ENCODE data around the gene KIF23.
"Not testable (repeated sequence)": the region's sequence is repeated elsewhere in the genome, so short reads cannot be mapped to it uniquely, and the experiment has no call there.

KIF23 gene

GRCh38 chr15:69413822-69414700 is at the start of gene KIF23:
Gene KIF23 (plus strand): TSS chr15:69414349. CDS start chr15:69414466, 117 bp downstream.
- DNase-seq (ENCODE audit: low read depth in 2 of 2): peak; percentile 84 to 87

GRCh38 chr15:69367236-69367635 is 46.9 kb upstream of the KIF23 start:
- DNase-seq (ENCODE audit: low read depth in 2 of 2): no peak

- no peak for DNase-seq (ENCODE audit: low read depth in 2 of 2)
Observed at GRCh38 chr15:69369631-69370030, 44.5 kb upstream of the KIF23 start.

DNA sequence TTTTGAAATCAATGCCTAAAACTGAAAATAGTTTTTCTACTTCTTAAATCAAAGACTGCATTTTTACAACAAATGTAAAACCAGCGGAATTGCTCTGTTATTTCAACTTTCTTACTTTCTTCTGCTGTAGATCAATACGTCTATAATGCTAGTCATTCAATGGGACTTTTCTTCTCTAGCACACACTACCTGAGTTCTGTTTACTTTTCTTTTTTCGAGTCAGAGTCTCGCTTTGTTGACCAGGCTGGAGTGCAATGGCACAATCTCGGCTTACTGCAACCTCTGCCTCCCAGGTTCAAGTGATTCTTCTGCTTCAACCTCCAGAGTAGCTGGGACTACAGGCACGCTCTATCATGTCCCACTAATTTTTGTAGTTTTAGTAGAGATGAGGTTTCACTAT is 40.7 kb upstream of the KIF23 start:
- no peak for DNase-seq (ENCODE audit: low read depth in 2 of 2)

- DNase-seq (ENCODE audit: low read depth in 2 of 2): no peak
Observed at GRCh38 chr15:69375151-69375790, 38.9 kb upstream of the KIF23 start.

DNA sequence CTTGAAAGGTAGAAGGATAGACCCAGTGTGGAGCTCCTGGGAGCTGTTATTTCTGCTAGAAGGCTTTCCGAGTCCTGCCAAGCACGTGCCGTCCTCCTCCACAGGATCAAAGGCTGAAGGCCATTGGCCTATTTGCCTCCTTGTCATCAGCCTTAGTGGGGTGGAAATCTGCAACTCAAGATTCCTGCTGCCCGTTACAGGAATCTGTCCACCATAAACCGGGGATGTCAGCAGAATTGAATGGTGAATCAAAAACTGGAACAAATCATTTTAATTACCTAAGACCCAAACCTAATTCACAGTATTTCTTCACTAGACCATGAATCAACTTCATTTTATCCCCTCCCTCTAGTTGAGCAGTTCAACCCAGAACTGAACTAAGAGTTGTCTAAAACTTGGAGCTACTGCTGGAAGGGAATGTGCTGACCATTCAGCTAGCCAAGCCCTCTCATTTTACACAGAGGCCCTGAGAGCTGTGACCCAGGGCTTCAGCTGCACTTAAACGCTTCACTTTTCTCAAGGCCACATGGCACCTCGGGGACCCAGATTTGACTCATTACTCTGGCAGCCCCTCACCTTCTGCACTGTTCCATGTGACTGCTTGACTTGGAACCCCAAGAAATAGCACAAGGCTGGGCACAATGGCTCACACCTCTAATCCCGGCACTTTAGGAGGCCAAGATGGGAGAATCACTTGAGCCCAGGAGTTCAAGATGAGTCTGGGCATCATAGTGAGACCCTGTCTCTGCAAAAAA is 36.8 kb upstream of the KIF23 start:
- DNase-seq (ENCODE audit: low read depth in 2 of 2): no peak

GRCh38 chr15:69380100-69380725 is 33.9 kb upstream of the KIF23 start:
- no peak for DNase-seq (ENCODE audit: low read depth in 2 of 2)

- no peak for DNase-seq (ENCODE audit: low read depth in 2 of 2)
Observed at GRCh38 chr15:69380726-69381105, 33.4 kb upstream of the KIF23 start.

GRCh38 chr15:69382176-69382575 is 32.0 kb upstream of the KIF23 start:
- DNase-seq (ENCODE audit: low read depth in 2 of 2): not testable (repeated sequence)

- not testable (repeated sequence) for DNase-seq (ENCODE audit: low read depth in 2 of 2)
Observed at GRCh38 chr15:69384066-69384465, 30.1 kb upstream of the KIF23 start.

DNA sequence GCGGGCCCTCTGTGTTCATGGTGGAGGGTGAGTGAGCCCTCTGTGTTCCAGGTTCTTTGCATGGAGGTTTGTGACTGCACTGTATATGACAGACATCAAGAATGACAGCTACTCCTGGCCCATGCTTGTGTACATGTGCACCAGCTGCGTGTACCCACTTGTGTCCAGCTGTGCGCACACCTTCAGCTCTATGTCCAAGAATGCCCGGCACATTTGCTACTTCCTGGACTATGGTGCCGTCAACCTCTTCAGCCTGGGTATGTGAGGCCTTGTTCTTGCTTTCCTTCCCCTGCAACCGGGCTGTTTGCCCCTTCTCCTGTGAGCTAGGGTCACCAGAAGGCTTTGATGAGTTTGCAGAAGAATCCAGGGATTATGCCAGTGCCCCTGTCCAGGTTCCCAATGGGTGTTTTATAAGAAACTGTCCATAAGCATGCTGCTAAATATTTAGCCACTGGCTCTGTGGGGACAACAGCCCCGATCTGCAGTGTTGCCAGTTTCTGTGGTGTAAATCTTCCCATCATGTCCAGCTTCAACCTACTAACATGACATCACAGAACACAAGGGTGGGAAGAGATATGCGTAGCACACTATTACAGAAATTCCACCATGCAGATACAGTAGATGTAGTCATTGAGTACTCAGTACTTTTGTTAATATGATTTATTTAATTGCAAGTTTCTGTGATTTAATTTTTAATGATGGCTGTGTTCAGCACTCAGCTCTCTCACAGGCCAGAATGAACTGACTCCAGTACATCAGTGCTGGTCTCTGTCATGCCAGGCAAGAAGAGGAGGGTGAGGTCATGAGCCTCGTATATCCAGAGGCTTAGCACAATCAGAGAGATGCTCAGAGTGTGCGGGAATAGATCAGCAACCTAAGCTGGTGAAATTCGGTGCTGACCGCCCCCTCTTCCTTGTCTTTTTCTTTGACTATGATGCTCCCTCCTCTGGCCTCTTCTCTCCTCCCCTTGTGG is 29.2 kb upstream of the KIF23 start:
- DNase-seq (ENCODE audit: low read depth in 2 of 2): no peak

GRCh38 chr15:69385831-69386230 is 28.3 kb upstream of the KIF23 start:
- no peak for DNase-seq (ENCODE audit: low read depth in 2 of 2)

GRCh38 chr15:69386284-69386683 is 27.9 kb upstream of the KIF23 start:
- DNase-seq (ENCODE audit: low read depth in 2 of 2): no peak

GRCh38 chr15:69388260-69388705 is 25.9 kb upstream of the KIF23 start:
- DNase-seq (ENCODE audit: low read depth in 2 of 2): no peak

GRCh38 chr15:69389426-69389825 is 24.7 kb upstream of the KIF23 start:
- no peak for DNase-seq (ENCODE audit: low read depth in 2 of 2)

- DNase-seq (ENCODE audit: low read depth in 2 of 2): no peak
Observed at GRCh38 chr15:69390575-69390974, 23.6 kb upstream of the KIF23 start.

DNA sequence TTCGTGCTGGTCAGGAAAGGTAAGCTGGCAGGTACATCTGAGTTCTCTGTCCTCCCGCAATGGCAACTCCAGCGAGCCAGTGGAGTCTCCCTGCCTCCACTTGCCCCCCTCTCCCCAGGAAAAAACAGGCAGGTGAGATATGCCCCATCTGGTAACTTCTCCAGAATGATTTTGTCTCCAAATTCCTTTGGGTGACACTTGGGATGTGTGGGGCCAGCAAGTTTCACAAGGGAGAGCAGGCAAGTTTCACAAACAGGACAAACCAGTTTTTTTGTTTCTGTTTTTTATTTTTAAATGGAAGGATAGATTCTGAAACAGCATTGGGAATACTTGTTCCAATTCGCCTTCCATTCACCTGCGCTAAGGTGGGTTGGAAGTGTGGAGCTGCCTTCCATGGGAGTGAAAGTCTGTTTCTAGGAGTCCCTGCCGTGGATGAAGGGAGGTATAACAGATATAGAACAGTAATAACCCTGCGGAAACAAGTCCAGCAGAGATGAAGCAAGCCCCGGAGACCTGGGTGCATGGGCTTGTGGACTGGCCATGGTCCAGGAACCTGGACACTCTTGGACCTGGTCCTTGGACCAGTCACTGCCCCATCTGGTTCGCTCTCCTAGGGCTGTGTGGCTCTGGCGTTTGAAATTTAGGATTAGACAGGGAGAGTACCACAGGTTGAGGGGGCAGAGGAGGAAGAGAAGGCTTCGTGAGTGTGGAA is 22.9 kb upstream of the KIF23 start:
- no peak for DNase-seq (ENCODE audit: low read depth in 2 of 2)

DNA sequence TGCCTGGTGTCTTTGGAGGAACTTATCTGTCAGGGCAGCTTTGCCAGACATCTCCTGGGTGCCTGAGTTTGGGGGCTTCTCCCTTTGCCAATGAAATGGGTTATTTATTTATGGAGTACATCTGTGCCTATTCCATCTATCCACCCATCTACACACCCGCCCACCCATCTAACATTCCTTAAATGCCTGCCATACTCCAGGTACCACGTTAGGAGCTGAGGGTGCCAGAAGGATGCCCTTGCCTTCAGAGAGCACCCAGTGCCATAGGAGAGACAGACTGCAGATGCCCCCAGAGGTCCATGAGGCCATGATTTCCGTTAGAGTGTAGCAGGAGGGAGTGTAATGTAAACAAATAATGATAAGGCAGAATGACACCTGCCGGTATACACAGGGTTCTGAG is 21.8 kb upstream of the KIF23 start:
- no peak for DNase-seq (ENCODE audit: low read depth in 2 of 2)

GRCh38 chr15:69393831-69394491 is 20.2 kb upstream of the KIF23 start:
- no peak for DNase-seq (ENCODE audit: low read depth in 2 of 2)
